ENCODE results near the gene CAPNS1. TPM values are rescaled to one million over a fixed set of nuclear protein-coding genes. Genes with fewer than 3 reads are reported as not detected.
"Not testable (repeated sequence)": the region's sequence is repeated elsewhere in the genome, so short reads cannot be mapped to it uniquely, and the experiment has no call there.

Gene CAPNS1
- total and polyA plus RNA-seq, 4 donors = 79.5 to 280 (median 103) TPM

- no peak overlapping the region for H3K27ac ChIP-seq (ENCODE audit: low read depth in 1 of 2, low read length in 2 of 2)
- no peaks in the 10 kb centered on the region for H3K27me3 ChIP-seq (ENCODE audit: control insufficient read depth in 4 of 4, insufficient read depth in 4 of 4, low read length in 3 of 4)
- no peak for DNase-seq (ENCODE audit: low spot score)
- H3K9ac ChIP-seq (ENCODE audit: low read depth in 1 of 2, low read length in 2 of 2) = no peak overlapping the region
- 92% methylated on average over 10 of the region's 10 CpGs for WGBS
- peaks cover 0 to 13% (median 12%) of the 10 kb centered on the region in 4 donors for H3K36me3 ChIP-seq (ENCODE audit: control insufficient read depth in 4 of 4, insufficient read depth in 3 of 4, low read depth in 1 of 4, low read length in 3 of 4)
- no peaks in the 10 kb centered on the region for H3K4me1 ChIP-seq (ENCODE audit: control insufficient read depth in 4 of 4, insufficient read depth in 4 of 4, low read length in 3 of 4)
- no peaks in the 10 kb centered on the region for H3K9me3 ChIP-seq (ENCODE audit: control insufficient read depth in 4 of 4, low read length in 3 of 4)
- TF ChIP-seq REST (IDR thresholded peaks at IDR 0.05) (no peak), FOXA2 (IDR thresholded peaks at IDR 0.05) (no peak), MAX (IDR thresholded peaks at IDR 0.05) (no peak), TAF1 (conservative IDR thresholded peaks at IDR 0.05) (no peak), RAD21 (IDR thresholded peaks at IDR 0.05) (no peak)
- H3K4me3 ChIP-seq (ENCODE audit: low read depth in 1 of 3, low read length in 3 of 3) = no peak overlapping the region
Measured at GRCh38 chr19:36183245-36183628, 43.4 kb downstream of the CAPNS1 start.

GRCh38 chr19:36186722-36187121, 46.9 kb downstream of the CAPNS1 start:
- 96% methylated on average over 5 of the region's 5 CpGs for WGBS
- not testable (repeated sequence) for H3K9me3 ChIP-seq (ENCODE audit: control insufficient read depth in 4 of 4, low read length in 3 of 4)

GRCh38 chr19:36196249-36196648, 56.4 kb downstream of the CAPNS1 start:
- peaks cover 4 to 22% (median 19%) of the 10 kb centered on the region in 4 donors for H3K36me3 ChIP-seq (ENCODE audit: control insufficient read depth in 4 of 4, insufficient read depth in 3 of 4, low read depth in 1 of 4, low read length in 3 of 4)
- H3K27ac ChIP-seq (ENCODE audit: low read depth in 1 of 2, low read length in 2 of 2) = no peak overlapping the region
- H3K4me3 ChIP-seq (ENCODE audit: low read depth in 1 of 3, low read length in 3 of 3) = no peak overlapping the region
- WGBS = 96% methylated on average over 2 of the region's 2 CpGs
- H3K9me3 ChIP-seq (ENCODE audit: control insufficient read depth in 4 of 4, low read length in 3 of 4) = no peaks in the 10 kb centered on the region
- DNase-seq (ENCODE audit: low spot score) = no peak
- H3K27me3 ChIP-seq (ENCODE audit: control insufficient read depth in 4 of 4, insufficient read depth in 4 of 4, low read length in 3 of 4) = no peaks in the 10 kb centered on the region
- H3K9ac ChIP-seq (ENCODE audit: low read depth in 1 of 2, low read length in 2 of 2) = no peak overlapping the region
- H3K4me1 ChIP-seq (ENCODE audit: control insufficient read depth in 4 of 4, insufficient read depth in 4 of 4, low read length in 3 of 4) = no peaks in the 10 kb centered on the region
- TF ChIP-seq ZBTB33 (IDR thresholded peaks at IDR 0.05) = no peak
- no peak for TF ChIP-seq JUND (IDR thresholded peaks at IDR 0.05)
- no peak for TF ChIP-seq FOXA1 (IDR thresholded peaks at IDR 0.05)
- no peak for TF ChIP-seq REST (IDR thresholded peaks at IDR 0.05)
- no peak for TF ChIP-seq GABPA (IDR thresholded peaks at IDR 0.05 in 1 of 2, conservative IDR thresholded peaks at IDR 0.05 in 1 of 2)
- no peak for TF ChIP-seq RAD21 (IDR thresholded peaks at IDR 0.05)
- no peak for TF ChIP-seq TAF1 (conservative IDR thresholded peaks at IDR 0.05)
- no peak for TF ChIP-seq ATF3 (IDR thresholded peaks at IDR 0.05)
- no peak for TF ChIP-seq MAX (IDR thresholded peaks at IDR 0.05)
- no peak for TF ChIP-seq CTCF (IDR thresholded peaks at IDR 0.05; ENCODE audit: low read depth, low read length, missing input control)
- TF ChIP-seq FOXA2 (IDR thresholded peaks at IDR 0.05) = no peak
- no peak for TF ChIP-seq YY1 (IDR thresholded peaks at IDR 0.05)
- no peak for TF ChIP-seq NR2F2 (IDR thresholded peaks at IDR 0.05)
- TF ChIP-seq EGR1 (IDR thresholded peaks at IDR 0.05; ENCODE audit: low read depth in 2 of 2) = no peak
- no peak for TF ChIP-seq HNF4G (IDR thresholded peaks at IDR 0.05)
- no peak for TF ChIP-seq RXRA (IDR thresholded peaks at IDR 0.05)
- TF ChIP-seq SP1 (IDR thresholded peaks at IDR 0.05) = no peak

More at GRCh38 chr19:36186722-36187121, 46.9 kb downstream of the CAPNS1 start:
- not testable (repeated sequence) for H3K4me3 ChIP-seq (ENCODE audit: low read depth in 1 of 3, low read length in 3 of 3); H3K9ac ChIP-seq (ENCODE audit: low read depth in 1 of 2, low read length in 2 of 2); H3K27ac ChIP-seq (ENCODE audit: low read depth in 1 of 2, low read length in 2 of 2); H3K27me3 ChIP-seq (ENCODE audit: control insufficient read depth in 4 of 4, insufficient read depth in 4 of 4, low read length in 3 of 4); DNase-seq (ENCODE audit: low spot score); H3K4me1 ChIP-seq (ENCODE audit: control insufficient read depth in 4 of 4, insufficient read depth in 4 of 4, low read length in 3 of 4)
- H3K36me3 ChIP-seq (ENCODE audit: control insufficient read depth in 4 of 4, insufficient read depth in 3 of 4, low read depth in 1 of 4, low read length in 3 of 4) = peaks cover 0 to 16% (median 14%) of the 10 kb centered on the region in 4 donors
